PC-3 (cell line): Measurements from ENCODE around the gene PSMB1.

Source experiments
- EZH2 ChIP-seq: fragments of 300-600 bp; sonication (generic); IDR thresholded peaks from one replicate; pipeline ENCODE4 v1.6.1; 2017; ENCODE audit warnings: antibody characterized with exemption, mild to moderate bottlenecking, low read length; ENCODE audit not compliant: unreplicated experiment
- TF ChIP-seq, protein P1 (sequence below): fragments of 300-600 bp; sonication (generic); conservative IDR thresholded peaks from 2 replicates; pipeline ENCODE4 v1.5.1; 2017; ENCODE audit warnings: antibody characterized with exemption, low read depth, mild to moderate bottlenecking, low read length

DNA sequence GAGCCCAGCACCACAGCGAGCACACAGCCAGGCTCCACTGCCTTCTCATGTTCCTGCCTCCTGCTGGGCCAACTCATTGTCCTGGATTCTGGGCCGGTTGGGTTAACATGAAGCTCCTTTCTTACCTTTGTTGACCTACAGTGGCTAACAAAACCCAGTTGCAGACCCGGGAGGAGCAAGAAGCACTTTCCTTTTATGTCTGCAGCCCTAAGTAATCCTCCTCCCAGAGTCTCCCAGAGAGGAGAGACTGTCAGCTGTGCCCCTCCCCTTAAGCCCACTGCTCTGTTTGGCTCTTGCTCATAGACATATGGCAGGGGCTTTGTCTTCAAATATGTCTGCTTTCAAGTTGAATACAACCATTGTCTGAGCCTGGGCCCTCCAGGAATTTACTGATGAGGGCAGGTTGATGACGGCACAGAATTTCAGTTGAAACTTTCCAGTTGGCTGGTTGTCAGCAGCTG is 55.2 kb downstream of the PSMB1 start:
- TF ChIP-seq, protein P1, sequence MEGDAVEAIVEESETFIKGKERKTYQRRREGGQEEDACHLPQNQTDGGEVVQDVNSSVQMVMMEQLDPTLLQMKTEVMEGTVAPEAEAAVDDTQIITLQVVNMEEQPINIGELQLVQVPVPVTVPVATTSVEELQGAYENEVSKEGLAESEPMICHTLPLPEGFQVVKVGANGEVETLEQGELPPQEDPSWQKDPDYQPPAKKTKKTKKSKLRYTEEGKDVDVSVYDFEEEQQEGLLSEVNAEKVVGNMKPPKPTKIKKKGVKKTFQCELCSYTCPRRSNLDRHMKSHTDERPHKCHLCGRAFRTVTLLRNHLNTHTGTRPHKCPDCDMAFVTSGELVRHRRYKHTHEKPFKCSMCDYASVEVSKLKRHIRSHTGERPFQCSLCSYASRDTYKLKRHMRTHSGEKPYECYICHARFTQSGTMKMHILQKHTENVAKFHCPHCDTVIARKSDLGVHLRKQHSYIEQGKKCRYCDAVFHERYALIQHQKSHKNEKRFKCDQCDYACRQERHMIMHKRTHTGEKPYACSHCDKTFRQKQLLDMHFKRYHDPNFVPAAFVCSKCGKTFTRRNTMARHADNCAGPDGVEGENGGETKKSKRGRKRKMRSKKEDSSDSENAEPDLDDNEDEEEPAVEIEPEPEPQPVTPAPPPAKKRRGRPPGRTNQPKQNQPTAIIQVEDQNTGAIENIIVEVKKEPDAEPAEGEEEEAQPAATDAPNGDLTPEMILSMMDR: no peak
- TF ChIP-seq EZH2: no peak
